ENCODE data around the gene ELF5. TPM values are rescaled to one million over a fixed set of nuclear protein-coding genes. Genes with fewer than 3 reads are reported as not detected.

The ELF5 gene
- total and polyA plus RNA-seq, 11 donors = not detected

GRCh38 chr11:34466802-34467488 lies 46.6 kb downstream of the ELF5 start:
- WGBS, 4 donors = 65 to 98% (median 97%) methylated on average over 3 of the region's 3 CpGs
- TF ChIP-seq POLR2A (IDR thresholded peaks at IDR 0.05) = no peak
- no peak for TF ChIP-seq CTCF (IDR thresholded peaks at IDR 0.05)
- H3K4me1 ChIP-seq = no peaks in the 10 kb centered on the region
- intact Hi-C loops (cut with DNase I) = loop anchor here in 1 of 10 donors (10.0 kb wide), 1 partner anchor 382 kb away; no protein-coding TSS in a partner anchor
- H3K9me3 ChIP-seq = peaks cover 0 to 27% (median 11%) of the 10 kb centered on the region in 12 donors
- ATAC-seq (no peak), DNase-seq (no peak)
- no peak overlapping the region for H3K27ac ChIP-seq
- peaks cover 2 to 98% (median 96%) of the 10 kb centered on the region in 9 donors for H3K36me3 ChIP-seq
- no peak overlapping the region for H3K4me3 ChIP-seq
- H3K27me3 ChIP-seq = no peaks in the 10 kb centered on the region

- intact Hi-C loops (cut with DNase I) = loop anchor here in 1 of 10 donors (10.0 kb wide), 1 partner anchor 380 kb away; no protein-coding TSS in a partner anchor
- no peak overlapping the region for H3K27ac ChIP-seq
- H3K9me3 ChIP-seq = peaks cover 0 to 27% (median 11%) of the 10 kb centered on the region in 12 donors
- H3K36me3 ChIP-seq = peaks cover 2 to 98% (median 96%) of the 10 kb centered on the region in 9 donors
- no peaks in the 10 kb centered on the region for H3K4me1 ChIP-seq
- no peak for DNase-seq
- no peaks in the 10 kb centered on the region for H3K27me3 ChIP-seq
- no peak overlapping the region for H3K4me3 ChIP-seq
- peak in 1 of 4 donors; percentile 53 for ATAC-seq
- TF ChIP-seq CTCF (IDR thresholded peaks at IDR 0.05) (no peak), POLR2A (IDR thresholded peaks at IDR 0.05) (no peak)
- 56 to 81% (median 72%) methylated on average over 7 of the region's 7 CpGs for WGBS, 4 donors
These were observed 49.0 kb downstream of the ELF5 start for GRCh38 chr11:34464591-34465051.

GRCh38 chr11:34461215-34461614 lies 52.4 kb downstream of the ELF5 start:
- Histone ChIP-seq H3K27ac (no peak overlapping the region), H3K27me3 (no peaks in the 10 kb centered on the region), H3K4me1 (no peaks in the 10 kb centered on the region), H3K9me3 (peaks cover 0 to 10% (median 2%) of the 10 kb centered on the region in 12 donors), H3K36me3 (peaks cover 2 to 100% (median 99%) of the 10 kb centered on the region in 9 donors), H3K4me3 (no peak overlapping the region)
- WGBS, 4 donors = 89 to 95% (median 93%) methylated on average over 12 to 14 of the region's 14 CpGs
- intact Hi-C loops (cut with DNase I) = loop anchor here in 1 of 10 donors (10.0 kb wide), 1 partner anchor 376 kb away; no protein-coding TSS in a partner anchor
- TF ChIP-seq CTCF (IDR thresholded peaks at IDR 0.05) (no peak), POLR2A (IDR thresholded peaks at IDR 0.05) (no peak)
- ATAC-seq = peak in 1 of 4 donors; percentile 18
- no peak for DNase-seq

GRCh38 chr11:34460278-34460677 lies 53.3 kb downstream of the ELF5 start:
- DNase-seq (no peak), ATAC-seq (no peak)
- H3K4me1 ChIP-seq = peaks cover 0 to 3% (median 0%) of the 10 kb centered on the region in 12 donors
- intact Hi-C loops (cut with DNase I) = loop anchor here in 1 of 10 donors (10.0 kb wide), 1 partner anchor 375 kb away; no protein-coding TSS in a partner anchor
- TF ChIP-seq POLR2A (IDR thresholded peaks at IDR 0.05) = no peak
- TF ChIP-seq CTCF (IDR thresholded peaks at IDR 0.05) = no peak
- WGBS, 4 donors = 70 to 79% (median 76%) methylated on average over 4 of the region's 4 CpGs
- H3K27ac ChIP-seq = no peak overlapping the region
- peaks cover 0 to under 1% (median 0%) of the 10 kb centered on the region in 12 donors for H3K9me3 ChIP-seq
- no peak overlapping the region for H3K4me3 ChIP-seq
- peaks cover 0 to 100% (median 97%) of the 10 kb centered on the region in 9 donors for H3K36me3 ChIP-seq
- no peaks in the 10 kb centered on the region for H3K27me3 ChIP-seq
